RWPE2 (cell line): ENCODE data around the gene NPM3.

Experiments
- ATAC-seq: fragments of 200-7000 bp; cut with Tn5 transposase; 3 replicates; pipeline ENCODE4 v1.9.1; 2021; ENCODE audit warnings: low read depth
- DNase-seq: peaks from one replicate; pipeline ENCODE4 v3.0.0-alpha.2; 2020; ENCODE audit warnings: low spot score
- H3K27ac ChIP-seq: fragments of 450-650 bp; 2 replicates; pipeline ENCODE4 v1.5.1; 2017; ENCODE audit warnings: mild to moderate bottlenecking; ENCODE audit not compliant: poor library complexity, severe bottlenecking
- H3K27me3 ChIP-seq: fragments of 250-450 bp; sonication (Bioruptor Pico); 2 replicates; pipeline ENCODE4 v1.5.1; 2021; ENCODE audit warnings: mild to moderate bottlenecking, moderate library complexity; ENCODE audit not compliant: insufficient read depth, poor library complexity, severe bottlenecking
- H3K36me3 ChIP-seq: fragments of 250-450 bp; sonication (Bioruptor Pico); 2 replicates; pipeline ENCODE4 v1.5.1; 2020; ENCODE audit warnings: low read depth, mild to moderate bottlenecking, moderate library complexity
- H3K4me1 ChIP-seq: fragments of 250-450 bp; sonication (Bioruptor Pico); 2 replicates; pipeline ENCODE4 v1.5.1; 2021; ENCODE audit warnings: mild to moderate bottlenecking, moderate library complexity; ENCODE audit not compliant: insufficient read depth, poor library complexity, severe bottlenecking
- H3K4me3 ChIP-seq: fragments of 250-450 bp; sonication (Bioruptor Pico); 2 replicates; pipeline ENCODE4 v1.5.1; 2021; ENCODE audit warnings: mild to moderate bottlenecking, moderate library complexity; ENCODE audit not compliant: severe bottlenecking
- H3K9me3 ChIP-seq: fragments of 250-450 bp; sonication (Bioruptor Pico); 2 replicates; pipeline ENCODE4 v1.5.1; 2021; ENCODE audit warnings: mild to moderate bottlenecking, moderate library complexity; ENCODE audit not compliant: severe bottlenecking
- CTCF ChIP-seq: fragments of 450-650 bp; IDR thresholded peaks from one replicate; pipeline ENCODE4 v1.5.1; 2017; ENCODE audit warnings: mild to moderate bottlenecking, moderate library complexity; ENCODE audit not compliant: poor library complexity, severe bottlenecking

Gene NPM3

GRCh38 chr10:101763141-101763846, 20.0 kb downstream of the NPM3 start:
- H3K4me3 ChIP-seq: no peak overlapping the region
- no peak for ATAC-seq
- no peak for TF ChIP-seq CTCF
- H3K9me3 ChIP-seq: no peaks in the 10 kb centered on the region
- DNase-seq: no peak
- H3K4me1 ChIP-seq: no peaks in the 10 kb centered on the region
- H3K27me3 ChIP-seq: no peaks in the 10 kb centered on the region
- no peak overlapping the region for H3K27ac ChIP-seq
- H3K36me3 ChIP-seq: no peaks in the 10 kb centered on the region

DNA sequence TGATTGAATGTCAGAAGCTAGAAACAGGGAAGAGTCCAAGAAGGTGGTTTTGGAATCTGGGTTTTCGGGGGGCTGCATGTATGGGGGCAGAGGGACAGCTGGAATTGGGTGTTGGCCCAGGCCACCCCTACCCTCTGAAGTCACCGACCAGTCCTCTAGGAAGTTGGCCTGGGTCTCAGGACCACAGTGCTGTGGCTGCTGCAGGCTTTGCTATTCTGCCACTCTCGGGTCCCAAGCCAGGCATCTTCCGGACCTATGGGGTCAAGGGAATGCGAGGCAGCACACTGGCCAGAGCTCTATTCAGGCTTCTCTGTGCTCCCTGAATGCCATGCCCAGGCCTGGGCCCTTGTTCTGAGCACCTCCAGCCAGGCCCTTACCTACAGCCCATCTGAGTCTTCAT, 20.5 kb downstream of the NPM3 start:
- Histone ChIP-seq H3K4me3 (no peak overlapping the region), H3K27ac (no peak overlapping the region), H3K9me3 (no peaks in the 10 kb centered on the region), H3K27me3 (no peaks in the 10 kb centered on the region), H3K36me3 (no peaks in the 10 kb centered on the region), H3K4me1 (no peaks in the 10 kb centered on the region)
- ATAC-seq (no peak), DNase-seq (no peak)
- TF ChIP-seq CTCF: no peak

- H3K4me1 ChIP-seq: no peaks in the 10 kb centered on the region
- no peaks in the 10 kb centered on the region for H3K9me3 ChIP-seq
- no peaks in the 10 kb centered on the region for H3K36me3 ChIP-seq
- DNase-seq: no peak
- no peak overlapping the region for H3K27ac ChIP-seq
- no peak for TF ChIP-seq CTCF
- no peak overlapping the region for H3K4me3 ChIP-seq
- no peaks in the 10 kb centered on the region for H3K27me3 ChIP-seq
- ATAC-seq: no peak
These were observed 22.0 kb downstream of the NPM3 start for GRCh38 chr10:101761226-101761625.

DNA sequence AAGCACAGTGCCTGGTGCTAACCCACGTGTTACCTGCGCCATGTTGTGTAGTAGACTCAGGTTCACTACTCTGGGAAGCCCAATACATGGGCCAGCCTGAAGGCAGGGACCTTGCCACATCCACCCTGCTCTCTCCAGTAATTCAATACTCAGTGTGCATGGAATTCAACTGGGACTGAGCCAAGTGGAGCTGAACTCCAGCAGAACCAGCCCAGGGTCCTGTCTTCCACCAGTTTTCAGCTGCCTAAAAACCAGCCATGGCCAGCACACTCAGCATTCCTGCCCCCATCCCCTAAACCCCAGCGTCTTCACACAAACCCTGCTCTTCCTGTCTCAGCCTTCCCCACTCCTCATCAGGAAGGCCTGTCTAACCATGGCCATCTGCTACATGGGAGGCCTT, 22.7 kb downstream of the NPM3 start:
- Histone ChIP-seq H3K9me3 (no peaks in the 10 kb centered on the region), H3K27me3 (no peaks in the 10 kb centered on the region), H3K36me3 (no peaks in the 10 kb centered on the region), H3K4me1 (no peaks in the 10 kb centered on the region), H3K27ac (no peak overlapping the region), H3K4me3 (no peak overlapping the region)
- no peak for ATAC-seq
- DNase-seq: no peak
- no peak for TF ChIP-seq CTCF
